Hepatocyte (in vitro differentiated cells): ENCODE measurements around the gene DHRS12. TPM values are rescaled to one million over a fixed set of nuclear protein-coding genes. Genes with fewer than 3 reads are reported as not detected.

Experiments used
- DNase-seq: peaks from one replicate; pipeline ENCODE4 v3.0.0-alpha.2; 2016; ENCODE audit warnings: low spot score
- H2AFZ ChIP-seq: fragments of 200-600 bp; sonication (generic); 2 replicates; pipeline ENCODE4 v1.6.0; 2016; ENCODE audit warnings: antibody characterized with exemption, mild to moderate bottlenecking
- H3K27ac ChIP-seq: fragments of 200-600 bp; sonication (generic); 2 replicates; pipeline ENCODE4 v1.5.1; 2016; ENCODE audit warnings: mild to moderate bottlenecking
- H3K27me3 ChIP-seq: fragments of 200-600 bp; sonication (generic); 2 replicates; pipeline ENCODE4 v1.6.1; 2016
- H3K36me3 ChIP-seq: fragments of 200-600 bp; sonication (generic); replicated peaks from 2 replicates; pipeline ENCODE4 v1.5.1; 2016; ENCODE audit warnings: low read depth; ENCODE audit not compliant: insufficient read depth
- H3K4me1 ChIP-seq: fragments of 200-600 bp; sonication (generic); 2 replicates; pipeline ENCODE4 v1.5.1; 2016; ENCODE audit warnings: mild to moderate bottlenecking, moderate library complexity; ENCODE audit not compliant: insufficient read depth
- H3K4me2 ChIP-seq: fragments of 200-600 bp; sonication (generic); 2 replicates; pipeline ENCODE4 v1.6.0; 2016
- H3K4me3 ChIP-seq: fragments of 200-600 bp; sonication (generic); 2 replicates; pipeline ENCODE4 v1.5.1; 2016; ENCODE audit warnings: mild to moderate bottlenecking
- H3K79me2 ChIP-seq: fragments of 200-600 bp; sonication (generic); 2 replicates; pipeline ENCODE4 v1.6.0; 2017; ENCODE audit warnings: mild to moderate bottlenecking
- H3K9me2 ChIP-seq: fragments of 200-600 bp; sonication (generic); replicated peaks from 2 replicates; pipeline ENCODE4 v1.6.0; 2017; ENCODE audit warnings: mild to moderate bottlenecking; ENCODE audit not compliant: insufficient read depth
- H3K9me3 ChIP-seq: fragments of 200-600 bp; sonication (generic); 2 replicates; pipeline ENCODE4 v1.5.1; 2016; ENCODE audit warnings: low read depth, mild to moderate bottlenecking
- H4K20me1 ChIP-seq: fragments of 200-600 bp; sonication (generic); 2 replicates; pipeline ENCODE4 v1.6.0; 2016; ENCODE audit warnings: mild to moderate bottlenecking; ENCODE audit not compliant: insufficient read depth, poor library complexity, severe bottlenecking
- EZH2 ChIP-seq: fragments of 200-600 bp; sonication (generic); IDR thresholded peaks from 2 replicates; pipeline ENCODE4 v1.6.1; 2016; ENCODE audit warnings: antibody characterized with exemption, mild to moderate bottlenecking, borderline replicate concordance
- EZH2phosphoT487 ChIP-seq: fragments of 200-600 bp; sonication (generic); IDR thresholded peaks from one replicate; pipeline ENCODE4 v1.6.1; 2018; ENCODE audit warnings: antibody characterized with exemption, mild to moderate bottlenecking, low read depth, moderate library complexity; ENCODE audit not compliant: unreplicated experiment, severe bottlenecking
- WGBS: methylation state at CpG from one replicate; pipeline ENCODE4 v1.1.6; 2016; ENCODE audit warnings: low lambda C conversion rate; ENCODE audit errors: missing lambda C conversion rate; 5-methylcytosine and 5-hydroxymethylcytosine counted together
- polyA plus RNA-seq: library from polyadenylated mRNA; unstranded; fragments of >200 nt; fragmentation: Nextera tagmentation; extraction: Ambion mirVana; gene quantifications from 2 replicates; pipeline ENCODE4 v1.2.1, GENCODE V29; 2016
- total RNA-seq: library from RNA; depleted of rRNA; stranded (reverse); fragments of >200 nt; gene quantifications from 2 replicates; pipeline ENCODE4 v1.2.3, GENCODE V29; 2014
- TF ChIP-seq, protein P1 (sequence below): fragments of 200-600 bp; sonication (generic); IDR thresholded peaks from 2 replicates; pipeline ENCODE4 v1.5.1; 2016; ENCODE audit warnings: antibody characterized with exemption, mild to moderate bottlenecking; ENCODE audit not compliant: poor library complexity

Gene DHRS12
- total and polyA plus RNA-seq, 2 experiments from 2014 or later = 4.6 to 13.5 TPM

- Histone ChIP-seq H2AFZ (no peak overlapping the region), H3K9me3 (no peaks in the 10 kb centered on the region), H3K4me3 (no peak overlapping the region), H3K27me3 (no peaks in the 10 kb centered on the region), H4K20me1 (no peaks in the 10 kb centered on the region), H3K4me2 (no peak overlapping the region), H3K79me2 (no peaks in the 10 kb centered on the region), H3K9me2 (no peaks in the 10 kb centered on the region), H3K4me1 (peaks cover 5% of the 10 kb centered on the region), H3K36me3 (no peaks in the 10 kb centered on the region), H3K27ac (peak overlapping the region; percentile 71)
- 70% methylated on average over 6 of the region's 6 CpGs for WGBS
- peak; percentile 62 for DNase-seq
- TF ChIP-seq EZH2phosphoT487 (no peak), EZH2 (no peak)
- TF ChIP-seq, protein P1, sequence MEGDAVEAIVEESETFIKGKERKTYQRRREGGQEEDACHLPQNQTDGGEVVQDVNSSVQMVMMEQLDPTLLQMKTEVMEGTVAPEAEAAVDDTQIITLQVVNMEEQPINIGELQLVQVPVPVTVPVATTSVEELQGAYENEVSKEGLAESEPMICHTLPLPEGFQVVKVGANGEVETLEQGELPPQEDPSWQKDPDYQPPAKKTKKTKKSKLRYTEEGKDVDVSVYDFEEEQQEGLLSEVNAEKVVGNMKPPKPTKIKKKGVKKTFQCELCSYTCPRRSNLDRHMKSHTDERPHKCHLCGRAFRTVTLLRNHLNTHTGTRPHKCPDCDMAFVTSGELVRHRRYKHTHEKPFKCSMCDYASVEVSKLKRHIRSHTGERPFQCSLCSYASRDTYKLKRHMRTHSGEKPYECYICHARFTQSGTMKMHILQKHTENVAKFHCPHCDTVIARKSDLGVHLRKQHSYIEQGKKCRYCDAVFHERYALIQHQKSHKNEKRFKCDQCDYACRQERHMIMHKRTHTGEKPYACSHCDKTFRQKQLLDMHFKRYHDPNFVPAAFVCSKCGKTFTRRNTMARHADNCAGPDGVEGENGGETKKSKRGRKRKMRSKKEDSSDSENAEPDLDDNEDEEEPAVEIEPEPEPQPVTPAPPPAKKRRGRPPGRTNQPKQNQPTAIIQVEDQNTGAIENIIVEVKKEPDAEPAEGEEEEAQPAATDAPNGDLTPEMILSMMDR = no peak
Observed at GRCh38 chr13:51793570-51794271, 10.2 kb downstream of the DHRS12 start.

- H3K4me2 ChIP-seq = peak overlapping the region; percentile 51
- no peaks in the 10 kb centered on the region for H3K9me2 ChIP-seq
- H3K4me3 ChIP-seq = no peak overlapping the region
- H3K79me2 ChIP-seq = no peaks in the 10 kb centered on the region
- no peaks in the 10 kb centered on the region for H3K9me3 ChIP-seq
- H3K27ac ChIP-seq = peak overlapping the region; percentile 32
- no peak for TF ChIP-seq EZH2
- TF ChIP-seq, protein P1 = no peak
- no peak for TF ChIP-seq EZH2phosphoT487
- H3K36me3 ChIP-seq = no peaks in the 10 kb centered on the region
- H3K4me1 ChIP-seq = peaks cover 14% of the 10 kb centered on the region
- H2AFZ ChIP-seq = peak overlapping the region; percentile 24
- no peak for DNase-seq
- H4K20me1 ChIP-seq = no peaks in the 10 kb centered on the region
- no peaks in the 10 kb centered on the region for H3K27me3 ChIP-seq
- WGBS = 71% methylated on average over 10 of the region's 10 CpGs
Observed at GRCh38 chr13:51786425-51787265, 17.3 kb downstream of the DHRS12 start.

GRCh38 chr13:51785712-51786424 lies 18.1 kb downstream of the DHRS12 start:
- peak; percentile 61 for DNase-seq
- Histone ChIP-seq H3K36me3 (no peaks in the 10 kb centered on the region), H3K79me2 (no peaks in the 10 kb centered on the region), H3K9me3 (no peaks in the 10 kb centered on the region), H3K9me2 (no peaks in the 10 kb centered on the region), H3K4me2 (peak overlapping the region; percentile 51), H3K4me3 (no peak overlapping the region), H3K27me3 (no peaks in the 10 kb centered on the region), H4K20me1 (no peaks in the 10 kb centered on the region), H3K4me1 (peaks cover 14% of the 10 kb centered on the region), H2AFZ (no peak overlapping the region), H3K27ac (no peak overlapping the region)
- 50% methylated on average over 12 of the region's 12 CpGs for WGBS
- TF ChIP-seq EZH2phosphoT487 (no peak), EZH2 (no peak)
- TF ChIP-seq, protein P1 = no peak
